WI38 (cell line): Measurements from ENCODE around the gene DDX59.
A peak's percentile ranks its signal among the peaks of the same experiment; 100 is the strongest.
"Not testable (repeated sequence)": the region's sequence is repeated elsewhere in the genome, so short reads cannot be mapped to it uniquely, and the experiment has no call there.

ENCODE experiments used
- H3K4me3 ChIP-seq: 2 replicates; pipeline ENCODE4 v1.5.1; 2011; ENCODE audit warnings: low read depth, mild to moderate bottlenecking, control low read depth, low read length
- CTCF ChIP-seq: IDR thresholded peaks from 2 replicates; pipeline ENCODE4 v1.5.1; 2012; ENCODE audit warnings: low read depth, mild to moderate bottlenecking, control low read depth, low read length

Gene DDX59

GRCh38 chr1:200642481-200642880 lies 27.2 kb downstream of the DDX59 start:
- H3K4me3 ChIP-seq, result no peak overlapping the region
- TF ChIP-seq CTCF, result no peak

- no peak overlapping the region for H3K4me3 ChIP-seq
- TF ChIP-seq CTCF, result no peak
Measured at GRCh38 chr1:200640963-200641401, 28.7 kb downstream of the DDX59 start.

- TF ChIP-seq CTCF, result no peak
- H3K4me3 ChIP-seq, result no peak overlapping the region
Measured at GRCh38 chr1:200640373-200640962, 29.2 kb downstream of the DDX59 start.

- no peak overlapping the region for H3K4me3 ChIP-seq
- no peak for TF ChIP-seq CTCF
Measured at GRCh38 chr1:200638073-200638472, 31.6 kb downstream of the DDX59 start.

GRCh38 chr1:200636681-200637080 lies 33.0 kb downstream of the DDX59 start:
- no peak for TF ChIP-seq CTCF
- no peak overlapping the region for H3K4me3 ChIP-seq

- H3K4me3 ChIP-seq, result no peak overlapping the region
- TF ChIP-seq CTCF, result 0 out of 2 replicates have a peak, but pooled peaks have one; percentile 6
Measured at GRCh38 chr1:200634261-200635122, 35.2 kb downstream of the DDX59 start.

GRCh38 chr1:200631375-200631774 lies 38.3 kb downstream of the DDX59 start:
- no peak for TF ChIP-seq CTCF
- H3K4me3 ChIP-seq, result no peak overlapping the region

- not testable (repeated sequence) for H3K4me3 ChIP-seq
Measured at GRCh38 chr1:200630515-200630899, 39.2 kb downstream of the DDX59 start.
